ENCODE results near the gene CRTAC1.

DNA sequence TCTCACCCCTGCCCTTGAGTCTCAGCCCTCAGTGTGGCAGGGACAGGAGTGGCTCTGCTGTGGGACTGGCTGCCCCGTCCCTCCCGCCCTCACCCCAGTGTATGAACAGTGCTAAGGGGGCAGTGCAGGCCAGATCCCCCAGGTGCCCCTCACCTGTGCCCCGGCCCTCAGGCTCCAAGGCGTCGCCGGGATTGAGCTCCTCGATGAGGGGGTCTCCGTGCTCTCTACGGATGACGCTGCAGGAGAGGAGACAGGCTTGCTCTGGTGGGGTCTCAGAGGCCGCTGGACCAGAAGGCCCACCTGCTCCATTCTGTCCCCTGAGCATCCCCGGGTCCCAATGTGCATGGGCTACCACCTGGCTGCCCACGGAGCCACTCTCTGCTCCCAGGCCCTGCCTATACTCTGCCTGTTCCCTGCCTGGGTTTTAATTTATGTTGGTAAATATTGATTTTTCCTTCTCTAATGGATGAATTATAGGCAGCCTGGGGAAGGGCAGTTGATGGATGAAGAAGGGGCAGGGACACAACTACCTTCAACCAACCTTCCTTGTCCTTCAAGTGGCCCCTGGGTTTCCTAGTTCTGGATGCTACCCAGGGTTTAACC lies 133.6 kb downstream of the CRTAC1 start:
- TF ChIP-seq, protein P1, sequence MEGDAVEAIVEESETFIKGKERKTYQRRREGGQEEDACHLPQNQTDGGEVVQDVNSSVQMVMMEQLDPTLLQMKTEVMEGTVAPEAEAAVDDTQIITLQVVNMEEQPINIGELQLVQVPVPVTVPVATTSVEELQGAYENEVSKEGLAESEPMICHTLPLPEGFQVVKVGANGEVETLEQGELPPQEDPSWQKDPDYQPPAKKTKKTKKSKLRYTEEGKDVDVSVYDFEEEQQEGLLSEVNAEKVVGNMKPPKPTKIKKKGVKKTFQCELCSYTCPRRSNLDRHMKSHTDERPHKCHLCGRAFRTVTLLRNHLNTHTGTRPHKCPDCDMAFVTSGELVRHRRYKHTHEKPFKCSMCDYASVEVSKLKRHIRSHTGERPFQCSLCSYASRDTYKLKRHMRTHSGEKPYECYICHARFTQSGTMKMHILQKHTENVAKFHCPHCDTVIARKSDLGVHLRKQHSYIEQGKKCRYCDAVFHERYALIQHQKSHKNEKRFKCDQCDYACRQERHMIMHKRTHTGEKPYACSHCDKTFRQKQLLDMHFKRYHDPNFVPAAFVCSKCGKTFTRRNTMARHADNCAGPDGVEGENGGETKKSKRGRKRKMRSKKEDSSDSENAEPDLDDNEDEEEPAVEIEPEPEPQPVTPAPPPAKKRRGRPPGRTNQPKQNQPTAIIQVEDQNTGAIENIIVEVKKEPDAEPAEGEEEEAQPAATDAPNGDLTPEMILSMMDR (conservative IDR thresholded peaks at IDR 0.05; ENCODE audit: low read depth in 2 of 2), result no peak
- TF ChIP-seq POLR2AphosphoS5 (IDR thresholded peaks at IDR 0.05; ENCODE audit: low read depth) (no peak), EZH2 (IDR thresholded peaks at IDR 0.05; ENCODE audit: low read depth, unreplicated experiment) (no peak), CREB1 (CRISPR knock-in tag; IDR thresholded peaks at IDR 0.05; ENCODE audit: low read depth) (no peak)
- TF ChIP-seq, protein P2, sequence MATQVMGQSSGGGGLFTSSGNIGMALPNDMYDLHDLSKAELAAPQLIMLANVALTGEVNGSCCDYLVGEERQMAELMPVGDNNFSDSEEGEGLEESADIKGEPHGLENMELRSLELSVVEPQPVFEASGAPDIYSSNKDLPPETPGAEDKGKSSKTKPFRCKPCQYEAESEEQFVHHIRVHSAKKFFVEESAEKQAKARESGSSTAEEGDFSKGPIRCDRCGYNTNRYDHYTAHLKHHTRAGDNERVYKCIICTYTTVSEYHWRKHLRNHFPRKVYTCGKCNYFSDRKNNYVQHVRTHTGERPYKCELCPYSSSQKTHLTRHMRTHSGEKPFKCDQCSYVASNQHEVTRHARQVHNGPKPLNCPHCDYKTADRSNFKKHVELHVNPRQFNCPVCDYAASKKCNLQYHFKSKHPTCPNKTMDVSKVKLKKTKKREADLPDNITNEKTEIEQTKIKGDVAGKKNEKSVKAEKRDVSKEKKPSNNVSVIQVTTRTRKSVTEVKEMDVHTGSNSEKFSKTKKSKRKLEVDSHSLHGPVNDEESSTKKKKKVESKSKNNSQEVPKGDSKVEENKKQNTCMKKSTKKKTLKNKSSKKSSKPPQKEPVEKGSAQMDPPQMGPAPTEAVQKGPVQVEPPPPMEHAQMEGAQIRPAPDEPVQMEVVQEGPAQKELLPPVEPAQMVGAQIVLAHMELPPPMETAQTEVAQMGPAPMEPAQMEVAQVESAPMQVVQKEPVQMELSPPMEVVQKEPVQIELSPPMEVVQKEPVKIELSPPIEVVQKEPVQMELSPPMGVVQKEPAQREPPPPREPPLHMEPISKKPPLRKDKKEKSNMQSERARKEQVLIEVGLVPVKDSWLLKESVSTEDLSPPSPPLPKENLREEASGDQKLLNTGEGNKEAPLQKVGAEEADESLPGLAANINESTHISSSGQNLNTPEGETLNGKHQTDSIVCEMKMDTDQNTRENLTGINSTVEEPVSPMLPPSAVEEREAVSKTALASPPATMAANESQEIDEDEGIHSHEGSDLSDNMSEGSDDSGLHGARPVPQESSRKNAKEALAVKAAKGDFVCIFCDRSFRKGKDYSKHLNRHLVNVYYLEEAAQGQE (IDR thresholded peaks at IDR 0.05; ENCODE audit: unreplicated experiment), result no peak
- TF ChIP-seq, protein P3, sequence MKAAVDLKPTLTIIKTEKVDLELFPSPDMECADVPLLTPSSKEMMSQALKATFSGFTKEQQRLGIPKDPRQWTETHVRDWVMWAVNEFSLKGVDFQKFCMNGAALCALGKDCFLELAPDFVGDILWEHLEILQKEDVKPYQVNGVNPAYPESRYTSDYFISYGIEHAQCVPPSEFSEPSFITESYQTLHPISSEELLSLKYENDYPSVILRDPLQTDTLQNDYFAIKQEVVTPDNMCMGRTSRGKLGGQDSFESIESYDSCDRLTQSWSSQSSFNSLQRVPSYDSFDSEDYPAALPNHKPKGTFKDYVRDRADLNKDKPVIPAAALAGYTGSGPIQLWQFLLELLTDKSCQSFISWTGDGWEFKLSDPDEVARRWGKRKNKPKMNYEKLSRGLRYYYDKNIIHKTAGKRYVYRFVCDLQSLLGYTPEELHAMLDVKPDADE (IDR thresholded peaks at IDR 0.05), result no peak

All from GM23338 (cell line).